Measurements from ENCODE around the gene HHAT. TPM values are rescaled to one million over a fixed set of nuclear protein-coding genes. Genes with fewer than 3 reads are reported as not detected.

Gene HHAT
- polyA plus RNA-seq, 1 experiment = 4.8 TPM

DNA sequence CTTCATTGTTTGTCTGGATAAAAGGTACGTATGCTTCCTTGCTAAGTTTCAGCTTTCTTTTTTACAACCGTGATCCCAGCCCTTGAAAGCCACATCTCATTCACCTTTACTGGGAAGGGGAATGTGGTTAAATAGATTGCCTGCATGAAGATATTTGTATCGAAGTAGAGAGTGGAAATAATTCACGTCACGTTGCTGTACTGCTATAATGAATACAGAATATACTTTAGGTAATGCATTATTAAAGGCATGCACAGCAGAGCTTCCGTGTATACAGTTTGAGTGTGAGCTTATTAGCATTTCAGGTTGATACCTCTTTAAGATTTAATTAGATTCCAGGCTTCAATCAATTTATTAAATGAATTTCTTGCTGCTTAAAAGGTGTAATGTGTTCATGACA lies 153.8 kb downstream of the HHAT start:
- H3K9me3 ChIP-seq (ENCODE audit: control insufficient read depth, insufficient read depth, low read length) = no peaks in the 10 kb centered on the region
- ChIA-PET POLR2A (no interaction called here), CTCF (no interaction called here)
- TF ChIP-seq, protein P1, sequence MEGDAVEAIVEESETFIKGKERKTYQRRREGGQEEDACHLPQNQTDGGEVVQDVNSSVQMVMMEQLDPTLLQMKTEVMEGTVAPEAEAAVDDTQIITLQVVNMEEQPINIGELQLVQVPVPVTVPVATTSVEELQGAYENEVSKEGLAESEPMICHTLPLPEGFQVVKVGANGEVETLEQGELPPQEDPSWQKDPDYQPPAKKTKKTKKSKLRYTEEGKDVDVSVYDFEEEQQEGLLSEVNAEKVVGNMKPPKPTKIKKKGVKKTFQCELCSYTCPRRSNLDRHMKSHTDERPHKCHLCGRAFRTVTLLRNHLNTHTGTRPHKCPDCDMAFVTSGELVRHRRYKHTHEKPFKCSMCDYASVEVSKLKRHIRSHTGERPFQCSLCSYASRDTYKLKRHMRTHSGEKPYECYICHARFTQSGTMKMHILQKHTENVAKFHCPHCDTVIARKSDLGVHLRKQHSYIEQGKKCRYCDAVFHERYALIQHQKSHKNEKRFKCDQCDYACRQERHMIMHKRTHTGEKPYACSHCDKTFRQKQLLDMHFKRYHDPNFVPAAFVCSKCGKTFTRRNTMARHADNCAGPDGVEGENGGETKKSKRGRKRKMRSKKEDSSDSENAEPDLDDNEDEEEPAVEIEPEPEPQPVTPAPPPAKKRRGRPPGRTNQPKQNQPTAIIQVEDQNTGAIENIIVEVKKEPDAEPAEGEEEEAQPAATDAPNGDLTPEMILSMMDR (IDR thresholded peaks at IDR 0.05; ENCODE audit: low read depth, low read length) = no peak
- no peak for DNase-seq (ENCODE audit: low read depth, low spot score)
- peaks cover 2% of the 10 kb centered on the region for H3K27me3 ChIP-seq (ENCODE audit: control insufficient read depth, insufficient read depth, low read length)
- no peak overlapping the region for H3K27ac ChIP-seq (ENCODE audit: low read depth, low read length)
- H3K4me3 ChIP-seq (ENCODE audit: low read depth, low read length) = no peak overlapping the region

DNA sequence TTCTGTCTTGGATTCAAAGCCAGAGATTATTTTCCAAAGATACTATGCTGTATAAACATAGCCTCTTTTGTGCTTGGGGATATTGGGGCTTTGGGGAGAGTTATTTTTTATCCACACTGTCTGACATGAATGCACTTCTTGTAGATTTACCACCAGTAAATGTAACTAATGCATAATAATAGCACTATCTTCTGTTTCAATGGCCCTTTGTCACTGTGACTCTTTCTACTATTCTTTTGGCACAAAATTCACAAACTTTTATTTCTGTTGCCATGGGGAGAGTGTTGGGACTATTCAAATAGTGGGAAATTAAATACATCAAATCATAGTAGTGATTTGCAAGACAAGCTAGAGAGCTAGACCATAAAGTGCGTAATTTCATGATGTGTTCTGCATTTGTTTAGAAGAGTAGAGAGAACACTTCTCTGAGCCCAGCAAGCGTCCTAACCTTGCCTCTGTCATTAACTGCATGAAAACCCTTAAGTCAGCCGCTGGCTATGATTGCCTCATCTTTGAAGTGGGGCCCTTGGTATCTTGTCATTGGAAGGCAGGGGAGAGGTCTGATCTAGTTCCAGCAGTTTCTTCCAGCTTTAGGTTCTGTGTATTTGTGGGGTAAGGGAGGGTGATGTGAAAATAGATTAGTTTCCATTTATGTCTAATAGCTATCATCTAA lies 154.4 kb downstream of the HHAT start:
- ChIA-PET CTCF (no interaction called here), POLR2A (no interaction called here)
- no peak for DNase-seq (ENCODE audit: low read depth, low spot score)
- no peaks in the 10 kb centered on the region for H3K9me3 ChIP-seq (ENCODE audit: control insufficient read depth, insufficient read depth, low read length)
- no peak overlapping the region for H3K4me3 ChIP-seq (ENCODE audit: low read depth, low read length)
- H3K27me3 ChIP-seq (ENCODE audit: control insufficient read depth, insufficient read depth, low read length) = peaks cover 2% of the 10 kb centered on the region
- TF ChIP-seq, protein P1 (IDR thresholded peaks at IDR 0.05; ENCODE audit: low read depth, low read length) = no peak
- no peak overlapping the region for H3K27ac ChIP-seq (ENCODE audit: low read depth, low read length)

DNA sequence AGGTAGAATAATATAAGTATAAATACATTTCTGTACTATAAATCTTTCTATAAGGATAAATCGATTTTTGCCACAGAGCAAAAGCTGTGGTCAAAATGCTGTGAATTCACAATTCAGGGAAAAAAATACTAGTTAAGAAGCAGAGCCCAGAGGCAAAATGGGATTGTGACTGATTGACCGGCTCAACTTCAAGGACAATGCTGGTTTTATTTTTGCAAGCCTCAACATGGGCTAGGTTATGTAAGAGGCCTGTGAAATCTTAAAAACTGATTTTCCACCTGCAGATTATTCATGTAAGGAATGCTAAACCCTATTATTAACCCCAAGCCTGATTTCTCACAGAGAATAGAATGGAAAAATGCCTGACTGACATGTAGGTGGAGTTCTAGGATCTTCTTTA lies 155.1 kb downstream of the HHAT start:
- no peak overlapping the region for H3K4me3 ChIP-seq (ENCODE audit: low read depth, low read length)
- DNase-seq (ENCODE audit: low read depth, low spot score) = no peak
- H3K27me3 ChIP-seq (ENCODE audit: control insufficient read depth, insufficient read depth, low read length) = peaks cover 2% of the 10 kb centered on the region
- CTCF ChIA-PET = interaction anchor here (0.6 kb wide), 1 partner anchor 33 kb away, joined by 3 read pairs; no protein-coding TSS in a partner anchor
- POLR2A ChIA-PET = no interaction called here
- TF ChIP-seq, protein P1 (IDR thresholded peaks at IDR 0.05; ENCODE audit: low read depth, low read length) = no peak
- H3K9me3 ChIP-seq (ENCODE audit: control insufficient read depth, insufficient read depth, low read length) = no peaks in the 10 kb centered on the region
- no peak overlapping the region for H3K27ac ChIP-seq (ENCODE audit: low read depth, low read length)

DNA sequence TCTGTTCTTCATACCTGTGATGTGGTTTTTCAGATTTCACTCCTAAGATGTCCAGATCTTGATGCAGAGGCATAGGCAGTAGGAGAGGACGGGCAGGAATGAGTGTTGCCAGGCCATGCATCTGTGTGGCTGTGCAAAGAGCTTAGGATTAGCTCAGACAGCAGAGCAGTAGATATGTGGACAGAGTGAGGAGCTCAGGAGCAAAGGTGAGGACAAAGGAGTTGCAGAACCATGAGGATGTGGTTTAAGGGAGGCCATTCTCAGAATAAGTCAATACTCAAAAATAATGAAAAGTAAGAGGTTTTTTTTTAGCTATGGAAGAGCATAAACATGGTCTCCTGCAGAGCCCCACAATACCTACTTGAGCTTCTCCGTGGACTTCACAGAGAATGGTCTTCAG lies 158.3 kb downstream of the HHAT start:
- ChIA-PET CTCF (interaction anchor here (0.8 to 1.6 kb wide), 2 partner anchors 12 to 647 kb away, joined by 3 to 4 read pairs; no protein-coding TSS in a partner anchor), POLR2A (no interaction called here)
- Histone ChIP-seq H3K9me3 (ENCODE audit: control insufficient read depth, insufficient read depth, low read length) (no peaks in the 10 kb centered on the region), H3K4me3 (ENCODE audit: low read depth, low read length) (no peak overlapping the region), H3K27me3 (ENCODE audit: control insufficient read depth, insufficient read depth, low read length) (no peaks in the 10 kb centered on the region), H3K27ac (ENCODE audit: low read depth, low read length) (no peak overlapping the region)
- DNase-seq (ENCODE audit: low read depth, low spot score) = no peak
- TF ChIP-seq, protein P1 (IDR thresholded peaks at IDR 0.05; ENCODE audit: low read depth, low read length) = no peak

DNA sequence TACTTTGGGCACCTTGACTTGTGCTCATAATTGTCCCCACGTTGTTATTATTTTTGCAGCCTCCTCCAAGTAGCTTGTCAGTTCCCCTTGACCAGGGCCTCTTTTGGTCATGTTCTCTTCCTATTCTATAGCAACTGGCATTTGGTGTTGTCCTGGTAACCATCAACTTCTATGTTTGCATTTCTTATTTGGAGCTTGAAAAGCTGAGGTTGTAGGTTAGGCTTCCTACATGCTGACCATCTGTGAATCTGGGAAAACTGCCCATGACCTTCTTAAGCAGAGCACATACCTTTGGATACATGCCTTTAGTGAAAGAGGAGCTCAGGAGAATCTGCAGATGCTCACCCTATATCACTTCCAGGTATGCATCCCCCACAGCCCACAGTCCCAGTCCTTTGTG lies 160.8 kb downstream of the HHAT start:
- DNase-seq (ENCODE audit: low read depth, low spot score) = peak; percentile 16
- H3K27ac ChIP-seq (ENCODE audit: low read depth, low read length) = no peak overlapping the region
- no peak overlapping the region for H3K4me3 ChIP-seq (ENCODE audit: low read depth, low read length)
- POLR2A ChIA-PET = no interaction called here
- TF ChIP-seq, protein P1 (IDR thresholded peaks at IDR 0.05; ENCODE audit: low read depth, low read length) = no peak
- no peaks in the 10 kb centered on the region for H3K27me3 ChIP-seq (ENCODE audit: control insufficient read depth, insufficient read depth, low read length)
- CTCF ChIA-PET = interaction anchor here (1.0 kb wide), 1 partner anchor 646 kb away, joined by 3 read pairs; no protein-coding TSS in a partner anchor
- no peaks in the 10 kb centered on the region for H3K9me3 ChIP-seq (ENCODE audit: control insufficient read depth, insufficient read depth, low read length)
